Astrocyte of the spinal cord (primary cell): ENCODE data around the gene PITX3.
A peak's percentile ranks its signal among the peaks of the same experiment; 100 is the strongest.

Source experiments
- DNase-seq: peaks from one replicate; pipeline ENCODE4 v3.0.0; 2011; ENCODE audit warnings: low read depth, low spot score
- H3K4me3 ChIP-seq: 2 replicates; pipeline ENCODE4 v1.5.1; 2011; ENCODE audit warnings: low read depth, mild to moderate bottlenecking, low read length, moderate library complexity
- in situ Hi-C: cut with HindIII; loops from 2 replicates; pipeline ENCODE4 v1.10.0; 2017; ENCODE audit warnings: low sequenced_read_pairs
- TF ChIP-seq, protein P1 (sequence below): IDR thresholded peaks from 2 replicates; pipeline ENCODE4 v1.5.1; 2012; ENCODE audit warnings: low read depth, mild to moderate bottlenecking, low read length, inconsistent platforms

The PITX3 gene

DNA sequence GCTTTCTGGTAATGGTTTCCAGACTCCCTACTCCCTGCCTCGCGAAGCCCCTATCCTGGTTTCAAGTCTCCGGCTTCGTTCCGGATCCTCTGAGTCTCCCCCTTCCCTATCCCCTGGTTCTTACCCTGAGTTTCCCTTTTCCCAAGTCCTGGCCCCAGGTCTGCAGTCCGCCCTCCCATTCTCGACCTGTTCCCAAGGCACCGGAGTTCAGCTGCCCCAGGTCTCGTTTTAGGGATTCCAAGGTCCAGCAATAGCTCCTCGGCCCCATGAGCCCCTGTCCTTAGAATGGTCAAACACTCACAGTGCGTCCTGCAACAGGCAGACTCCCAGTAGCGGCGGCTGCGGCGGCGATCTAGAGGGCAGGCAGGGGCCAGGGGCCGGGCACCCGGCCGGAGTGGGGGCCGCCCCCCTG lies 274 bp downstream of the PITX3 start:
- no peak for DNase-seq
- in situ Hi-C loops = no loop called here

DNA sequence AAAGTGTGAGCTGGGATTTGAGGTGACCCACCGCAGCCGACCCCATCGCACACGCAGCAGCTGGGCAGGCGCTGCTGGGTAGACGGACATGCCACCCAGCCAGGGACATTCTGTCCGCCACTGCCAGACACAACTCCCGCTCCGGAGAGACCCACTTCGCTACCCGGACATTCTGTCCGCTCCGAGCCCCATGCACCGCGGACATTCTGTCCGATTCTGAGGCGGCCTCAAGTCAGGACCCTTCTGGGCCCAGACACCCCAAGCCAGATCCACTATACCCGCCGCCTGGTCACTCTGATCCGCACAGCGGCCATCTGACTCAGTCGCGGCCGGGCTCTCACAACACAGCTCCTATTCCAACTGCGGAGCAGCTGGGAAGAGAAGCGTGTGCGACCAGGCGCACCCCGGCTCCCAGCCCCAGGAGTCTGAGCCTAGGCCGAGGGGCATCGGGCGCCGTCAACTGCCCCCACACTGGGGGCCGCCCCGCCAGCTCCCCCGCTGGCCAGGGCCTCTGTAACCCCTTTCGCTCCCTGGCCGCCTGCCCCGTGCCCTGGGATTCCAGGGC lies 763 bp downstream of the PITX3 start:
- TF ChIP-seq, protein P1, sequence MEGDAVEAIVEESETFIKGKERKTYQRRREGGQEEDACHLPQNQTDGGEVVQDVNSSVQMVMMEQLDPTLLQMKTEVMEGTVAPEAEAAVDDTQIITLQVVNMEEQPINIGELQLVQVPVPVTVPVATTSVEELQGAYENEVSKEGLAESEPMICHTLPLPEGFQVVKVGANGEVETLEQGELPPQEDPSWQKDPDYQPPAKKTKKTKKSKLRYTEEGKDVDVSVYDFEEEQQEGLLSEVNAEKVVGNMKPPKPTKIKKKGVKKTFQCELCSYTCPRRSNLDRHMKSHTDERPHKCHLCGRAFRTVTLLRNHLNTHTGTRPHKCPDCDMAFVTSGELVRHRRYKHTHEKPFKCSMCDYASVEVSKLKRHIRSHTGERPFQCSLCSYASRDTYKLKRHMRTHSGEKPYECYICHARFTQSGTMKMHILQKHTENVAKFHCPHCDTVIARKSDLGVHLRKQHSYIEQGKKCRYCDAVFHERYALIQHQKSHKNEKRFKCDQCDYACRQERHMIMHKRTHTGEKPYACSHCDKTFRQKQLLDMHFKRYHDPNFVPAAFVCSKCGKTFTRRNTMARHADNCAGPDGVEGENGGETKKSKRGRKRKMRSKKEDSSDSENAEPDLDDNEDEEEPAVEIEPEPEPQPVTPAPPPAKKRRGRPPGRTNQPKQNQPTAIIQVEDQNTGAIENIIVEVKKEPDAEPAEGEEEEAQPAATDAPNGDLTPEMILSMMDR = no peak
- no peak for DNase-seq
- H3K4me3 ChIP-seq = peak overlapping the region; percentile 62
- in situ Hi-C loops = no loop called here

More for the DNA sequence above, 274 bp downstream of the PITX3 start:
- TF ChIP-seq, protein P1 = no peak
- H3K4me3 ChIP-seq = peak overlapping the region; percentile 62

DNA sequence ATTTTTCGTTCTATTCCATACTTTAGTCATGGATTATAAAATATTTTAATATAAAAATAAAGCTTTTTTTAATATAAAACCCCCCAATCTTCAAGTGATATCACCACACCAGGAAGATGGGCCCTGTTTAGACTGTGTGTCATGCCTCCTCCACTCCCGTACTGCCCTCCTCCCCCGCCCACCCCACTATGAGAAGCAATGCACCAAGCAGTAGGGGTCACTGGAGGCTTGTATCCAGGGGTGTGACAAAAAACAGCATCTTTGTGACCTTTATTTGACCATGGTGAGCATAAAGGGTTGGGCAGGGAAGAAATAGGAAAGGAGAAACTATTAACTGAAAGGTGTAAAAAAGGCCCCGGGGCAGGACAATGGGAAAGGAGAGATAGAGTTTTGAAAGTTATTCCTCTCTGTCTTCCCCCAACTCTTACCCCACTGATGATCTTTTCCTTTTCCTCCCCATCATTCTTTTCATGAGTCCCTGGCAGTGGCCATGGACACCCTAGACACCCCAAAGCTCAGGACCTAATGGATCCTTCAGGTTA lies 3.5 kb downstream of the PITX3 start:
- no peak for DNase-seq
- in situ Hi-C loops = no loop called here
- TF ChIP-seq, protein P1 = no peak
- no peak overlapping the region for H3K4me3 ChIP-seq

- no peak for DNase-seq
- in situ Hi-C loops = no loop called here
- H3K4me3 ChIP-seq = no peak overlapping the region
- TF ChIP-seq, protein P1 = no peak
These were observed 5.3 kb downstream of the PITX3 start for GRCh38 chr10:102236006-102236405.

DNA sequence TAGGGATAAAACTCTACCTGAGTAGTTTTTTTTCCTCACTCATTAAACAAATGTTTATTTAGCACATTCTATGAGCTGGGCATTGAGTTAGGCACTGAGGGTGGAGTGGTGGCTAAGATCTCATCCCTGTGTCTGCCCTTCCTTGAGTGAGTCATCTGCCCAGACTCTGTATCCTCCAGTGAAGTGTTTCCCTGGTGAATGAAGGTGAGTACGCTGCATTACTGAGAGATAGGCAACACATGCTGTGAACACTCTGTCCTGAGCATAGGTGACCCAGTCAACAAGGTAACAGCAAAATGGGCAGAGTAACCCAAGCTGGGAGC lies 5.8 kb downstream of the PITX3 start:
- DNase-seq = no peak
- H3K4me3 ChIP-seq = no peak overlapping the region
- in situ Hi-C loops = no loop called here
- TF ChIP-seq, protein P1 = no peak

DNA sequence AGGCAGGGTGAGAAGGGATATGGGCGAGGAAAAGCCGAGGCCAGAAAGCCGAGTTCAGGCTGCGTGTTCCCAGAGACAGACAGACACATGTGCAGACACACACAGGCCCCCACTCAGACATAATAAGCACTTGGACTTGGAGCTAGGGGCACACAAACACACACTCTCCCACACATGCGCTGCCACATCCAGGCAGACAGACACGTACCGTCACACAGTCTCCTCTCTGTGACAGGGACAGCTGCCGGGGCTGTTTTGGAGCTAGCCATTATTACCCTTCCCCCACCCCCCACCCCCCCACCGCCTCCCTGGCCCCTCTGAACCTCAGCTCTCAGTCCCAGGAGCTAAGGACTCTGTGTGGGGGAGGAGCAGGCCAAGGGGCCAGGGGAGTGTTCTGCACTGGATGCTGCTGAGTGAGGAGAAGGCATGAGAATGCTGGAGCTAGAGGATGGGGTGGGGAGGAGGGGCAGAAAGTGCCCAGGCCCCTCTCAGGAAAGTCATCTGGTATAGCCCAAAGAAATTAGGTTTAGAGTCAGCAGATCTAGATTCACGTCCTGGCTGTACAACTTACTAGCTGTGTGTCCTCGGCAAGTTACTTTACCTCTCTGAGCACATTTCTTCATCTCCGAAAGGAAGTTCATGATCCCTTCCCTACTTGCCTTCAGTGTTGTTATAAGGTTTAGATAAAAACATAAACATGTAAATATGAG lies 6.3 kb downstream of the PITX3 start:
- TF ChIP-seq, protein P1 = no peak
- DNase-seq = no peak
- H3K4me3 ChIP-seq = no peak overlapping the region
- in situ Hi-C loops = no loop called here
